HCEC 1CT (cell line): ENCODE data around the gene ARCN1.
"Not testable (repeated sequence)": the region's sequence is repeated elsewhere in the genome, so short reads cannot be mapped to it uniquely, and the experiment has no call there.

ENCODE experiments used
- DNase-seq: peaks from one replicate; pipeline ENCODE4 v3.0.0-alpha.2; 2017

ARCN1 gene

GRCh38 chr11:118606157-118606843 lies 34.1 kb downstream of the ARCN1 start:
- no peak for DNase-seq

- DNase-seq = no peak
These were observed 34.6 kb downstream of the ARCN1 start for GRCh38 chr11:118606844-118607228.

DNA sequence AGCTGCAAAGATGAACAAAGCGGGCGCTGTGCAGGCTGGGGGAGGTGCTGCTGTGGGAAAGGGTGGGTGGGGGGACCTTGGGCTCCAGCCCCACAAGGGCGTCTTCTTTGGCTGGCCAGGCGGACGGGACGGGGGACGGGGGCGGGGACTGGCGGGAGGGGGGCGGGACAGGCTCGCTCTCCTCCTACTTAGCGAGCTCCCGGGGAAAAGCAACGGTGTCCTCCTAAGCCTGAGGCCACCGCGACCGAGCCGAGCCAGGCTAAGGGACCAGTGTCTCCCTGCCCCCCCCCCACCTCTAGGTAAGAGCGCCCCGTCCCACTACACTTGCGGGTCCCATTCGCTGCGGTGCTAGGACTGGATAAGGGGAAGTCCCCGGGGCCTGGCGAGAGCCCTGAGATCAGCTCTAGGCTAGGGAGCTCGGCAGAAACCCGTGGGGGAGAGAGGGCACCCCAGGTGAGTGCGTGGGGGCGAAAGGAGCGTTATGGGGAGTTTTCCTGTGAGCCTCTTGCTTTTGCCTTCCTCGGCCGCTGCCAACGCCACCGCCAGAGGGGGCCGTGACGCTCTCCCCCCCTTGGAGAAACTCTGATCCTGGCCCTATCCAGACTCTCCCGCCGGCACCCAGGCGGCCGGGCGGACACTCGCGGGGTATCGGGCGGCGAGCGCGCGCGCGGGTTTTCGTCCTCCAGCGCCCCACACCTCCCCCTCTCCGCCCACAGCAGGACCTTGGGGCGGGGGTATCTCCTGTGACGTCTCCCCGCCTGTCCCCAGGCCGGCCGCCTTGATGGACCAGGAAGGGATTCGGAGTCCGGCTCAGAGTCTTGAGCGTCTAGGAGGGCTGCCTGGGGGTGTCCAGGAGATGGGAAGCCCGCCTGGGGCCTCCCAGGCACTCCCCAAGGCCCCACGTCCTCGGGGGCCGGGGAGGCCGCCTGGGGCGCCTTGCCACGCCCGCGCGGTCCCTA lies 35.5 kb downstream of the ARCN1 start, which contains the start of gene PHLDB1:
Gene PHLDB1, plus strand, starts transcription at position 215 of the 959 bp plus-strand sequence. CDS start 6,222 bp downstream, outside the sequence.
- peak; percentile 72 for DNase-seq

DNA sequence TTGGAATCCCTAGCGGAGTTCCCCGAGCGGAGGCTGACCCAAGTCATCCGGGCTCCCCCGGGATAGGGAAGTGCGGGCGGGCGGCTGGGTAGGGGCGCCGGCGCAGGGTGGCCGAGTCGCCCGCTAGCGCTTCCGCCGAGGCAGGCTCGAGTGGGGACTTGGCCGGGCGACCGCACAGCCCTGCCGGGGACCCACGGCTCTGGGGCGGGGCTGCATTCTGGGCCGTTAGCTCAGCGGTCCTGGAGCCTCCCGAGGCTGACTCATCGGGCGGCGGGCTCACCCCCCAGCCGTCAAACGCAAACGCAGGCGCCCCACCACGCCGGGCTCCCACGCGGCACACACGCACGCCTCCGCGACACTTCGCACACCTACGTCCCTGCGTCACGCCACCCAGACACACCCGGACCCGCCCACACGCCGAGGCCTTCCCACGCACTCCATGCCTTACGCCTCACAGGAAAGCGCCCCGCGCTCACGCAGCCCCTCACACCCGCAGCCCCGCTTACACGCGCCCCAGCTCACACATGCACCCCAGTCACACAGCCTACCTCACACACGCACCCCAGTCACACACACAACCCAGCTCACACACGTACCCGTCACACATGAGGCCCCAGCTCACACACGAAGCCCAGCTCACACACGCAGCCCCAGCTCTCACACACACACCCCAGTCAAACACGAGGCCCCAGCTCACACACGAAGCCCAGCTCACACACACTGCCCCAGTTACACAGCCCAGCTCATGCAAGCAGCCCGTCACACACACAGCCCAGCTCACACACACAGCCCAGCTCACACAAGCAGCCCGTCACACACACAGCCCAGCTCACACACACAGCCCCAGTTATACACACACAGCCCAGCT lies 36.4 kb downstream of the ARCN1 start:
- peak; percentile 77 for DNase-seq

DNA sequence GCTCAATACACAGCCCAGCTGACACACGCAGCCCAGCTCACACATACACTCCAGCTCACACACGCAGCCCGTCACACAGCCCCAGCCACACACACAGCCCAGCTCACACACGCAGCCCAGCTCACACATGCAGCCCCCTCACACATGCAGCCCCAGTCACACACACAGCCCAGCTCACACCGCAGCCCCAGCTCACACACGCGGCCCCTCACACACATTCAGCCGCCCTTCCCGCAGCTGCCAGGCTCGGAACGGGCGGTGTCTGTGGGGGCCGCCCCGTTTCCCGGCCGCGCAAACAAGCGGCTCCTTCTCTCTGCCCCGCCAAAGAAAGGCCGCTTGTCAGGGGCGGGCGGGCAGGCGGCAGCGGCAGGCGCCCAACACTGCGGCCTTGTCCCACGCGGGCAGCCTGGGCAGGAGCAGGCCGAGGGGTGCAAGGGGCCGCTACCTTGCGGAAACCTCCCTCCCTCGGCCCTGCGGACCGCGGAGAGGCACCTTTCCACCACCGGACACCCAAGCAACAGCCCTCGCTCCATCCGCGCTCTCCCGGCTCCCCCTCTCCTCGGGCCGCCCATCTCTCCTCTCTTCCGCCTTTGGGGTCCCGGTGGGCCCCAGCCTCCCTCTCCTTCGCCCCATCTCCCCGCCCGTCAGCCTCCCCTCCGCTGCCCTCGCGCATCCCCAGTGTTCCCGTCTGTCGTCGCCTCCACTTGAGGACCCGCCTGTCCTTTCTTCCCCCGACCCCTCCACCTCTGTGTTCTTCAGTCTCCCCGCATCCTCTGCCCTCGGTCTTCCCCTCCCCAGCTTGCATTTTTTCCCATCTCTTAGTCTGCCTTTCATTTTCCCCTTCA lies 37.4 kb downstream of the ARCN1 start:
- DNase-seq = no peak

GRCh38 chr11:118610225-118610772 lies 38.1 kb downstream of the ARCN1 start:
- no peak for DNase-seq

- peak; percentile 47 for DNase-seq
These were observed 38.7 kb downstream of the ARCN1 start for GRCh38 chr11:118610773-118611432.

DNA sequence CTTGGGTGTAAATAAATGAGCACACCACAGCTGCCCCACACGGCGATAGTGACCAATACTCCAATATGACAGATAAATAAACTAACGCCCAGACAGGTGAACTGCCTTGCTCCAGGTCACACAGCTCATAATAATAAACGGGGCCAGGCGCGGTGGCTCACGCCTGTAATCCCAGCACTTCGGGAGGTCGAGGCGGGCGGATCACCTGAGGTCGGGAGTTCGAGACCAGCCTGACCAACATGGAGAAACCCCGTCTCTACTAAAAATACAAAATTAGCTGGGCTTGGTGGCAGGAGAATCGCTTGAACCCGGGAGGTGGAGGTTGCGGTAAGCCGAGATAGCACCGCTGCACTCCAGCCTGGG lies 39.2 kb downstream of the ARCN1 start:
- DNase-seq = not testable (repeated sequence)

GRCh38 chr11:118612378-118612777 lies 40.2 kb downstream of the ARCN1 start:
- no peak for DNase-seq

DNA sequence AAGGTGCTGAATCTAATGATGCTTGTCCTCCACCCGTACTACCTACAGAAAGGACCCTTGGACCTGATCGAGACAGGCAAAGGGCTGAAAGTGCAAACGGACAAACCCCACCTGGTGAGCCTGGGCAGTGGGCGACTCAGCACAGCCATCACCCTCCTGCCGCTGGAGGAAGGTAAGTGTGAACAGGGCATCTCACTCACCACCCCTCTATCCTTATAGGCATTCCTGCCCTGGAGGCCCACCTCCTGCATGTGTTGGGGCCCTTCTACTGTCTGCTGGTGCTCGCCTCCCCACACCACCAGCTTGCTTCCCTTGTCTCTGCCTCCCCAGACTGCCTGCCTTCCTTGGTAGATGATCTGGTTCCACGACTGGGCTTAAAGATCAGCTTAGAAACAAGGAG lies 42.3 kb downstream of the ARCN1 start:
- no peak for DNase-seq

GRCh38 chr11:118615282-118615975 lies 43.2 kb downstream of the ARCN1 start:
- no peak for DNase-seq

DNA sequence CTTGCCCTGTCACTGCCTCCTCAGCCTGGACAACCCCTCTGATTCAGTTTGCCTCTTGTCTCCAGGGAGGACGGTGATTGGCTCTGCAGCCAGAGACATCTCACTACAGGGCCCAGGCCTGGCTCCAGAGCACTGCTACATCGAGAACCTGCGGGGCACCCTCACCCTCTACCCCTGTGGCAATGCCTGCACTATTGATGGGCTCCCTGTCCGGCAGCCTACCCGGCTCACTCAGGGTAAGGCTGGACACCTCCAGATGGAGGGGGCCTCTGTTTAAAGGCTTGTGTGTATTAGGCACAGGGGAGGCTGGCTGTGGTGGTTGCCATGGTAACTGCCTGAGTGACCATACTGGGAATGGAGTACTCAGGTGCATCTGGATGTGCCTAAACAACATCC lies 43.8 kb downstream of the ARCN1 start:
- no peak for DNase-seq

DNA sequence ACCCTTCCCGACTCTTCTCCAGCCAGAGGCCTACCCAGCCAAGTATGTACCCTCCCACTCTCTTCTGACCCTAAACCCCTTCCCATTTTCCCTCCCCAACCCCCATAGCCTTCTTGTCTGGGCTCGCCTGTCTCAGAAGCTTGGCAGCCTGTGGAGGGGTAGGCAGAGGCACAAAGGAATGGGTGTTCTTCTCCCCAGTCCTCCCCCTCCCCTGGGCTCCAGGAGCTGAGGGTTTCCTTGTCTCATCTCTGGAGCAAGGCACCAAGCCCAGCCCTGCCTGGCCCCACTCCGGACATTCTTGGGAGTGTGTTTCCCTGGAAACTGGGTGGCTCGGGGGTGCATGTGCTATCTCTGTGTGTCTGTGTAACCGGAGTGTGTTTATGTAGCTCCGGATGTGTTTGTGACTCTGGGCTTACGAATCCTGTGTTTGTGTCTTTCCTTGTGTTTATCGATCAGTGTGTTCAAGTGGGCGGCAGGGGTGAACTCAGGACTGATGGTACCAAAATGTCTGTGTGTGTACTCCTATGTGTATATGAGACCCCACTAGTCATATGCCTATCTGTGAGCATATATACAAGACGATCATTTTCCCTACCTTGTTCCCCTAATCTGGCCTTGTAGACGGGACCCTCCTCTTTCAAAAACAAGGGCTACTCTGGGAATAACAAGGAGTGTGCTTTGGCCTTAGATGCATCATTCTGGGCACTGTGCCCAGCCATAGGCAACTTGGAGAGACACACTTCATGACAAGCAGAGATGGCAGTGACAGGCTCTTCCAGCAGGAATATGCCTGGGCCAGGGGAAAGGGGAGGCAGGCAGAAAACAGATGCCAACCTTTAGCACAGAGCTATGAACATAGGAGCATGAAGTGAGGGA lies 46.1 kb downstream of the ARCN1 start:
- DNase-seq = peak; percentile 92

DNA sequence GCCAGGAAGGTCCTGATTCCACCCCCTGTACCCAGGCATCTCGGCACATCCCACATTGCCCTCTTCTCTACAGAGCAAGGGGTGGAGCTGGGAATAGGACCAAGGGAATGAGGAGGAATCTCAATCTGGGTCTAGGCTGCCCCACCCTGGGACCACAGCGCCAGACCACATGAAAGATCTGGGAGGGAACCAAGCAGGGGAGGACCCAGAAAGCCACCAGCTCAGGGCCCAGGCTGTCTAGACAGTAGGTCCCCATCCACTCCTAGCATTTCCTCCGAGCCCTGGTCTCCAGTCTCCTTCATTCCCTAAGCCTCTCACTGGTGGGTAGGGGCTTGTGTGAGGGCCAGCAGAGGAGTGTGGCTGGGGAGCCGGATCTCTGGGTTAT lies 46.8 kb downstream of the ARCN1 start:
- DNase-seq = peak; percentile 83

DNA sequence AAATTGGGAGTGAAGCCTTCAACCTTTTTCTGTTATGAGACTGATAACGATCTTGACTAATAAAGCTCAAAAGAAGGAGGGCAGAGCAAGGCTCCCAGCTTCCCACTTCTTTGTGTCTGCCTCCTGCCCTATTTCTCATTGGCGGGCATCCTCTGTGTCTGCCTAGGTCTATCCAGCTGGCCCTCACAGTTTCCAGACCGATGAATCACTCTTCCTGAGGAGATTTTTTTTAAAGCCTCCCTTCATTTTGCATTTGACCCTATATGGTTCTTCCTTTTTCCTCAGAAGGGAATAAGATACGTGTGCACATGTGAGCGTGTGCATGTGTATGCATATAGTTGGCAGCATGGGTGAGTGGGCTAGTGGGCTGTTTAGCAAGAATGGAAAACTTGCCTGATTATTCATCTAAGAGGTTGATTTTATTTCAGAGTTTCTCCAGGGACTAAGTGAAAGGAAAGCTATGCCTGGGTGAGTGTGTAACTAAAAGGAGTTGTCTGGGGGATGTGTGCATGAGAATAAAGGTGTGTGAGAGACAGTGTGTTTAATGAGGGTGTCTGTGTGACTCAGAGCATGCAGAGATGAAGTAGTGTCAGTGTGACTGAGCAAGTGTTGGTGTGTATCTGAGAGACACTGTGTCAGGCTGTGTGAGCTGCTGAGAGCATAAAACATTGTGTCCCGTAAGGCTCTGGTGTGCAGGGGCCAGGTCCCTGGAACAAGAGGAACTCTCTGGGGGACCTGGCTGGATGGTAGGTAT lies 47.4 kb downstream of the ARCN1 start:
- peak; percentile 96 for DNase-seq

- DNase-seq = no peak
These were observed 48.4 kb downstream of the ARCN1 start for GRCh38 chr11:118620529-118621070.

- peak; percentile 89 for DNase-seq
These were observed 49.0 kb downstream of the ARCN1 start for GRCh38 chr11:118621071-118621783.
